C1 segment of cervical spinal cord (tissue), 14 donors: ENCODE data around the gene MUC5AC.
"Not testable (repeated sequence)": the region's sequence is repeated elsewhere in the genome, so short reads cannot be mapped to it uniquely, and the experiment has no call there.

ENCODE experiments used
- DNase-seq, 14 donors: peaks; one replicate each; lab custom pipeline; 2025; lab: John Stamatoyannopoulos, UW

Gene MUC5AC

GRCh38 chr11:1207401-1208143 lies 49.8 kb downstream of the MUC5AC start:
- no peak for DNase-seq

DNA sequence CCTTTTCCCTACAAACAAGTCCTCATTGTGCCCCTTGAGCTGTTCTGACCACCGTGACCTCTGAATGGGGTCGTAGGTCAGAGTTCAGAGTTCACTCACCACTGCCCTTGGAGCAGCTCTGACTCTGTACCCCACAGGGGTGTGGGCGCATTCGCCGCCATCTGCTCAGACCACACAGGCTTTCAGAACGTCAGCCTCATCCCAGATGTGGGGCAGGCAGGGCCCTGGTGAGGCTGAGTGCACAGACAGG lies 50.3 kb downstream of the MUC5AC start:
- DNase-seq: no peak

DNA sequence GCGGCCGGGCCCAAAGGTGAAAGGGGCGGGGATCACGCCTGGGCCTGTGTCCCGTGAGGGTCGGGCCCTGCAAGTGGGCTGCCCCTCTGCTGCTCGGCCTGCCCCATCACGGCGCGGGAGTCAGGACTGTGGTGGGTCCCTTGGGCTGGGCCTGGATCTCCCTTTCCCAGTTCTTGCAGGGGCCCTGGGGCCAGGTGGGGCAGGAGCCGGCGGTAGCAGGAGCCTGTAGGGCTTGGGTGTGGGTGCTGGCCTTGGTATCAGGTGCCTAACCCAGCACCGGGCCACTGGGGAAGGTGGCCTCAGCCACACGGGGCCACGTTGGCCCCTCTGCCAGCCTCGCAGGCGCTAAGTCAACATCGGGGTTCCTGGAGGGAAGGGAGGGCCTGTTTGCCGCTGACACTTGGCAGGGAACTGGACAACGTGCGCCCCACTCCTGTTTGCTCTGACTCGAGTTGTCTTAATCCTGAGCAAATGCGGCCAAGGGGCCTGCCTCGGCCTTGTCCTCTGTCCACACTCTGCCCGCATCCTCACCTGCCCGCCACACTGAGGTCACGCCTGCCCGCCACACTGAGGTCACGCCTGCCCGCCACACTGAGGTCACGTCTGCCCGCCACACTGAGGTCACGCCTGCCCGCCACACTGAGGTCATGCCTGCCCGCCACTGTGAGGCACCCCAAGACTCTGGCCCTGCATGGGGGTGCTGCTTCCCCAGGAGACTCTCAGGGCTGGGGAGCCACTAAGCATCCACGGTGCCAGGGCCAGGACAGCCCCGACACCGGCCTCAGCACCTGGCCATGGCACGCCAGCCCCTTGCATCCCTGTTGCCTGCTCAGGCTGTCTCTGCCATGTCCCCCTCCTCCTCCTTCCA lies 50.9 kb downstream of the MUC5AC start:
- DNase-seq: no peak

DNA sequence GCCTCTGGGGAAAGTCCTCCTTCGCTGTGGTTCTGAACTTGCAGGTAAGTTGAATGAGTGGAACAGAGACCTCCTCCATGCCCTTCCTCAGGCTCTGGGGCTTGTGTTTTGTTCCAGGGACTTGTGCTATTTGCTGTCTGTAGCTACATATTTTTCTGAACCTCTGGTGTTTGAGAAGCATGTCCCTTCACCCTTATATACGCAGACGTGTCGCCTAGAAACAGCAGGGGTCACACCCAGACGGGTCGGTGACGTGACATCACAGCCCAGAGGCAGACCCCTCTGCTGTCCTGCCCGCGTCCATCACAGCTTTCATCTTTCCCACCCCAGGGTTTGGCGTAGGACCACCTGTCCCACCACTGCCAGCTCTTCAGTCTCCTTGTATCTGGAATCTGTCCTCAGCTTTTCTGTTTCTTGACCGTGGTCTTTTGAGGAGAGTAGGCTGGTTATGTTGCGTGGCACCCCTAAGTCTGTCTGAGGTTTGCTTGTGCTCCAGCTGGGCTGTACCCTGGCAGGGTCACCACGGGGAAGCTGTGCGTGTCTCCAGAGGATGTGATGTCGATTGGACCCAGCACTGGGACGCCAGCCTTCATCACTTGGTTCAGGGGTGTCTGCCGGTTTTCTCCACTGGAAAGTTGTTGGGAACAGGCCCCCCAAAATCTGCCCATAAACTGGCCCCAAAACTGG lies 51.8 kb downstream of the MUC5AC start:
- DNase-seq: no peak

- DNase-seq: no peak
Measured at GRCh38 chr11:1211838-1212237, 54.1 kb downstream of the MUC5AC start.

- DNase-seq: not testable (repeated sequence)
Measured at GRCh38 chr11:1215826-1216225, 58.1 kb downstream of the MUC5AC start.

DNA sequence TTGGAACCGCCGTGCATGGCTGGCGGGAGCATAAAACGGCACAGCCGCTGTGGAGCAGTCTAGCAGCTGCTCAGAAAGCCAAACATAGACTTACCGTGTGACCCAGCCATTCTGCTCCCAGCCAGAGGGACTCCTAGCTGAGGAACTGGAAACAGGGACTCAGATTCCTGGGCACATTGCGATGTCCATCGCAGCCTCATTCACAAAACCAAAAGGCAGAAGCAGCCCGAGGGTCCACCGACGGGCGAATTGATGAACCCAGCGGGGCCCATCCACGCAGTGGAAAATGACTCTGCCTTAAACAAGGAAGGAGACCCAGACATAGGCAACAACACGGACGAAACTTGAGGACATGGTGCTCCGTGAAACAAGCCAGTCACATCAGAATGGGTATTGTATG lies 59.4 kb downstream of the MUC5AC start:
- no peak for DNase-seq

GRCh38 chr11:1218256-1218787 lies 60.6 kb downstream of the MUC5AC start:
- no peak for DNase-seq

- no peak for DNase-seq
Measured at GRCh38 chr11:1218788-1219445, 61.2 kb downstream of the MUC5AC start.

DNA sequence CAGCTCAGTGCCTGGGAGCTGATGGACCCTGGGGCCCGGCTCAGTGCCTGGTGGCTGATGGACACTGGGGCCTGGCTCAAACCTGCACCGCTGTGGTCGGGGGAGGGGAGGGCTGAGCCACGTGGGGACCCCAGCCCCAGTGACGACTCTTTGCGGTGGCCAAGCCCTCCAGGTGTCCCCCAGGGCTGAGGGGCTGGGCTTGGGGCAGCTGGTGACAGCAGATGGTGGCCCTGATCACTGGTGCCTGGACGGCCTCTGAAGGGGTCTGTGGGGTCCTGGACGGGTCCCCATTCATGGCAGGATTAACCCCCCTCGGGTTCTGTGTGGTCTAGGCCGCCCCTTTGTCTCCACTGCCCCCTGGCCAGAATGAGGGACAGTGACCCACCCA lies 61.7 kb downstream of the MUC5AC start:
- no peak for DNase-seq

DNA sequence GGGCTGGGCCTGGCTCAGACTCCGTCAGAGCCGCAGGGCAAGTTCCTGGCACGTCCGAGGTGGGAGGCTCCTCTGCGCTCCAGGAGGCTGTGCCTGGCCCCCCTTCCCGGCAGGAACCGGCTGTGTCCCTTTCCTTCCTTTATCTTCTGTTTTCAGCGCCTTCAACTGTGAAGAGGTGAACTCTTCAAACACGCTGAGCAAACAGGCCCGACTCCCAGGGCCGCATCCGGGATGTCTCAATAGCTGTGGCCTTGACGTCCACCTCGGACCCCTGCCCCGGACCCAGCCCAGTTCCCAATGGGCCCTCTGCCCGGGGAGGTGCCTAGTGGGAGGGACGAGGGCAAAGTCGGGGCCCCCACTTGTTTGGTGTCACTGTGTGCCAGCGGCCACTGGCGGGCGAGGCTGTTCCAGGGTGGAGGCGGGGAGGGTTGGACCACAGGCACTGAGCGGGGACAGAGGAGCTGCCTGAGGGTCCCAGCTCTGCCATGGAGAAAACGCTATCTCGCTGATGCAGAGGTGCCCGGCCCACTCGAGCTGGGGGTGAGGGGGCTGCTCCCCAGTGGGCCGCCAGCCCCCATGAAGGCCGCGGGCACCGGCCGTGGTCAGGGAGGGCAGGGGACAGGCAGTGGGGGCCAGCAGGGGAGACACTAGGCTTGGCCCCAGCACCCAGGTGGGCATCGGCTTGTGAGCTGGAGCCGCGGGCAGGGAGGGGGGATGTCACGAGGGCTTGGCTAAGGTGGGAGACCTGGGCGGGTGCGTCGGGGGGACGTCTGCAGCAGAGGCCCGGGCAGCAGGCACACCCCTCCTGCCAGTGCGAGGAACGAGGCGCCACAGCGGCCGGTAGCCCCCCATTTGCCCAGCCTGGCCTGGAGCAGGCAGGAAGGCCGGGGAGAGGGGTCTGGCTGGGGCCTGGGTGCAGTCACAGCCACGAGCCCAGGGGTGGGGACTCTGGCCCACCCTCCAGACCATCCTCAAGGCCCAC lies 62.4 kb downstream of the MUC5AC start:
- DNase-seq: no peak

DNA sequence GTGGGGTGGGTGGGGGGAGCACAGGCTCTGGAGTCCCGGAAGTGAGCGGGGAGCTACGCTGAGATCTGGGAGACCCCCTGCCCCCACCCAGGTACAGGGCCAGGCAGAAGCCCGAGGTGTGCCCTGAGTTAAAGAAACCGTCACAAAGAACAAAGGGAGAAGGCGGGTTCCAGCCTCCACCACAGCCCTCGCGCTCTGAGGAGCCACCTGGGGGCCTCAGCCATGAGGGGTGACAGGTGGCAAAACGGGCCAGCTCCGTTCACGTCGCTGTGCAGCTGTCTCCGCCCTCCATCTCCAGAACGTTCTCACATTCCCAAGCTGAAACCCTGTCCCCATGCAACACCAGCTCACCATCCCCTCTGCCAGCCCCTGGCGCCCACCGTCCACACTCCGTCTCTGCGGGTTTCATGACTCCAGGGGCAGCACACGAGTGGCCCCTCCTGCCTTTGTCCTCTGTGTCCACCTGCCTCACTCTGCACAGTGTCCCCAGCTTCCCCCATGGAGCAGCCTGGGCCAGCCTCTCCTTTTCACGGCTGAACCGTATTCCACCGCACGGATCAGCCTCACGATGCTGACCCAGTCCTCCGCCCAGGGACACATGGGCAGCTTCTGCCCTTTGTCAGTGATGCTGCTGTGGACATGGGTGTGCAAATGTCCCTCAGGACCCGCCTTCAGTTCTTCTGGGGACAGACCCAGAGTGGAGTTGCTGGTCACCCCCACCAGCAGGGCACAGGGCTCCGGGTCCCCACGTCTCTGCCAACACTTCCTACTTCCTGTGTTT lies 63.4 kb downstream of the MUC5AC start:
- no peak for DNase-seq

GRCh38 chr11:1221848-1222311 lies 64.1 kb downstream of the MUC5AC start:
- no peak for DNase-seq

- DNase-seq: no peak
Measured at GRCh38 chr11:1222491-1223345, 65.0 kb downstream of the MUC5AC start, which contains the start of gene MUC5B. TSS of gene MUC5B (plus strand) at chr11:1223066. CDS start at chr11:1223124, 58 bp downstream.

- DNase-seq: no peak
Measured at GRCh38 chr11:1223346-1224110, 65.8 kb downstream of the MUC5AC start.

DNA sequence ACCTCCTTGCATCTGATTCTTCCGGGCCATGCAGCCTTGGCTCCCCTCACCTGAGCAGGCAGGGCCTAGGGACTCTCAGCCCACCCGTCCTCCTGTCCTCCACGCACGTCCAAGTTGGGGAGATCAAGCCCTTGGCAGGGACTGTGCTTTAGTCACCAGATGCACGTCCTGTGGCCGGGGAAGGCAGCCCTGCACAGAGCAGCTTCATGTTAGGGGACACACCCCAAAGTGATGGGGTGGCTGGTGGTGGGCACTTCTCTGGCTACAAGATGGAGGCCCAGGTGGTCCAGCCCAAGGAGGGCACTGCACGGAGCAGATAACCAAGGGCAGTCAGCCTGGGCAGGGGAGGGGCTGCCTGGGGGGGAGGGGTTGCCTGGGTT lies 66.3 kb downstream of the MUC5AC start:
- DNase-seq: no peak

GRCh38 chr11:1224491-1225385 lies 67.0 kb downstream of the MUC5AC start:
- no peak for DNase-seq
